Medulla oblongata (tissue), 1 donor: ENCODE results near the gene SLC26A1.

ENCODE experiments used
- DNase-seq: peaks from one replicate; pipeline ENCODE4 v3.0.0-alpha.2; 2015; ENCODE audit errors: extremely low spot score

Gene SLC26A1

DNA sequence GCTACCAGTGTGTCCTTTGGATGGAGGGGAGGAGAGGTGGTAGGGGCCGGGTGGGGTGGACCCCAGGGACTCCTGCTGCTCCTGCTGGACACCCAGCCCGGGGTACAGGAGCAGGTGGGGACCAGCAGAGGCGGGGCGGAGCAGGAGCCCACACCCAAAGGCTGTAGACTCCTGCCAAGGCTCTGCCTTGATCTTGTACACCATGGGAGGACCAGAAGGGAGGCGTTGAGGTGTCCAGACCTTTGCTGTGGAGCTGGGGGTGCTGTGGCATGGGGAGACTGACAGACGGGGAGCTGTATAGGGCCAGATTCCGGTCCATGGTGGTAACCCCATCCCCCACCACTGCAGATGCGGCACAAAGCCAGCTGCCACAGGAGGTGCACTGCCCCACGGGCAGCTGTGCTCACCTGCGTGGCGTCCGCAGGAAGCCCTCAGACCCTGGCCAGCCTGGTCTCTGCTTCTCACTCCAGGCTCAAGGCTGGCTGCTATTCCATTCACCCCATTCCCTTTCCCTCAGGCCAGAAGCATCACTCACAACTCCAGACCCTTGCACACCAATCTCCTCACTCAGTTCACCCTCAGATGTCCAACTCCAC lies 5.0 kb upstream of the SLC26A1 start:
- DNase-seq = no peak

DNA sequence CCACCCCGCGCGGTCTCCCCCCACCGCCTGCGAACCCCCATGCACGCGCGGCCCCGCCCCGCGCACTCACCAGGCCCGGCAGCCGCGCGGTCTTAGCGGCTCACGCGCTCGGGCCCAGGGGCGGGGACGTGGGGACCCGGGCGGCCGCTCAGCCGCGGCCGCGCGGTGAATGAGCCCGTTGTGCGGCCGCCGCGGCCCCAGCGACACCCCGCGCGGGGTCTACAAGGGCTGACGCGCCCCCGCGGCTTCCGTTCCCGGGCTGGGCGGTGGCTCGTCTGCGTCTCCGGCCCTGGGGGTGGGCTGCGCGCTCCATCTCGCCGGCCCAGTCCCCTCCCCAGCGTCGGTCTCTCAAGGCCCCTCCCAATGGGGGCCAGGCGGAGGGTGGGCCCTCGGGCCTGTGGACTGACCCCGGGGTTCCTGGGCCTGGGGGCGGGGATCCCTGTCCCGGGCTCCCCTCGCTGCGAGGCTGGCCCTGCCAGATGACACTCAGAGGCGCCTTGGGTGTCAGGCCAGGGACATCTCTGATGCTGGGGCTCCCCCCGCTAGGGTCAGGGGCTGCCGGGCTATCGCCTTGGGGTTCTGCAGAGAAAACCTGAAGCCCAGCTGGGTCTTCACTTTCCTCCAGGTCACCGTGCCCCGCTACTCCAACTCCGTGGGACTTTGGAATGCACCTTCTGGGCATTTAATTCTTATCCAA lies 4.3 kb upstream of the SLC26A1 start:
- DNase-seq = peak; percentile 71

DNA sequence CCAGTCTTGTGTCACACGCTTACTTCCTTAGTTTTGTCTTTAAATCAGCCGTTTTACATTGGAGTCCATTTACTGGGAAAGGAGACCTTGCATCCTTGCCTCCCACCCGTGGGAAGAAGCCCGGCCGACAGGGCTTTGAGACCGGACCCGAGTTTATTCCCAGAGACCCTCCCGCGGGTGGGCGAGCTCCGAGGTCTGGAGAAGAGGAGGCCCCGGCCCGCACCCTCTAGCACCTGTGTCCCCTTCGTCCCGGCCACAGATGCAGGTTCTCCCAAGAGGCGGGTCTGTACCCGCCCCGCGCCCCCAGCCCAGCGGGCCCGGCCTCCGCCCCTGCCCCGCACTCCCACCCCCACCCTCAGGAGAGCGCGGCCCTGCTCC lies 3.8 kb upstream of the SLC26A1 start:
- DNase-seq = no peak

DNA sequence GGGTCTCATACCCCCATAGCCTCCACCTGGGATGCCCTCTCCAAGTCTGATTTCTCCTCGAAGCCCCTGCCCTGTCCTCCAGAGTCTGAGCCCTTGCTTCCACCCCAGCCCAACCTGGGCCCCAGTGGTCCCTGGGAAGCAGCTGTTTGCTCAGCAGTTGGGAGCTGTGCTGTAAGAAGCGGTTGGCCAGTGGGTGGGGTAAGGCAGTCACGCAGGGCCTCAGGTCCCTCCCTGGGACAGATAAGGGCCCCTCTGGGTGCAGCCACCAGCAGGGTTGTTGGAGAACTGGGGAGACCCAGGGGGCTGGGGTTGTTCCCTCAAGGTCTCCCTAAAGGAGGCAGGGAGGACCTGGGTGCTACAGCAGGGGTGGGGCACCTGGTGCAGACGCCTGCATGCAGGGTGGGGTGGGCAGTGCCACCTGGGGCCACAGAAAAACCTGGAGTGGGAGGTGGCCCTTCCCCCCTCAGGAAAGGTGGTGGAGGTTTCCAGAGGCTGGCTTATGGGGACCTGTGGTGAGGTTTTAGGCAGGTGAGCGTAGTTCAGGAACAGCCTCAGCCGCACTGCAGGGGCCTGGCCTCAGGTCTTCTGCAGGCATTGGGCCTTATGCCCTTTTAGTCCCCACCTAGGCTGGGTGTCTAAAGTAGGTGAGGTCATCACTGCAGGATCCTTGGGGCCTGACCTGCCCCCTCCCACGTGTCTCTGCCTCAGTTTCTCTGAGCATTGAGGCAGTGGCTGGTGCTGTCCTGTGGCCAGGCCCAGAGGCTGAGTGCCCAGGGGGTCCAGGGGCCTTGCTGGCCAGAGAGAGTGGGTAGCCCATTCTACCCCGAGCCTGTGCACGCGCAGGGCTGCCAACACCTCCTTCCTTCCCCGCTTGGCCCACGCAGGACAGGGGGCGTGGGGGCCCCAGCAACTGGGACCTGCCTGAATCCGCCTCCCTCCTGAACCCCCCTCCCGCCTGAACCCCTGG lies 3.1 kb upstream of the SLC26A1 start:
- DNase-seq = no peak

DNA sequence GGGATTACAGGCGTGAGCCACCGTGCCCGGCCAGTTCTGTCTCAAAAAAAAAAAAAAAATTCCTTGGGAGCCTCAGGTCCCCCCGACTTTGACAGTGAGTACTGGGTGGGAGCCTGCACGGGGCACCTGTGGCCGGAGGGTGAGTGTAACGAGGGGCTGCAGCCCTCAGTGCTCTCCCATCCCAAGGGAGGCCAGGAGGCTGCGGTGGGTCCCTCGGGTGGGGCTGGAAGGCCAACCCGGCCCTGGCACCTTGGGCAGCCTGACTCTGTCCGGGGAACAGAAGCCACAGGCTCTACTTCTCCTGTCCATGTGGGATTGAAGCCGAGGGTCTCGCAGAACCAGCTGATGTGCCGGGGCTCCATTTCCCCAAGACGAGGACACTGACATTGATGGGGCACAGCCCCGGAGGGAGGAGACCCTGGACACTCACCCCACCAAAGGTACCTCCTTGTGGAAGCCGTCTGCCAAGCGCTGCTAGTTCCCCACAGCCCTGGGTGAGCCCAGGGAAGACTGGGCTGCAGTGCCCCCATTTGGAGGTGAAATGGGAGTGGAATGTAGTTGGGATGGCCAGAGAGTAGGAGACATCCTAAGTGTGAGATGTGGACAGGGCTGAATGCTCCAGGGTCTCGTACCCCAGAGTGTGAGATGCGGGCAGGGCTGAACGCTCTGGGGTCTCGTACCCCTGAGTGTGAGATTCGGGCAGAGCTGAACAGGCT lies 2.3 kb upstream of the SLC26A1 start:
- DNase-seq = no peak

DNA sequence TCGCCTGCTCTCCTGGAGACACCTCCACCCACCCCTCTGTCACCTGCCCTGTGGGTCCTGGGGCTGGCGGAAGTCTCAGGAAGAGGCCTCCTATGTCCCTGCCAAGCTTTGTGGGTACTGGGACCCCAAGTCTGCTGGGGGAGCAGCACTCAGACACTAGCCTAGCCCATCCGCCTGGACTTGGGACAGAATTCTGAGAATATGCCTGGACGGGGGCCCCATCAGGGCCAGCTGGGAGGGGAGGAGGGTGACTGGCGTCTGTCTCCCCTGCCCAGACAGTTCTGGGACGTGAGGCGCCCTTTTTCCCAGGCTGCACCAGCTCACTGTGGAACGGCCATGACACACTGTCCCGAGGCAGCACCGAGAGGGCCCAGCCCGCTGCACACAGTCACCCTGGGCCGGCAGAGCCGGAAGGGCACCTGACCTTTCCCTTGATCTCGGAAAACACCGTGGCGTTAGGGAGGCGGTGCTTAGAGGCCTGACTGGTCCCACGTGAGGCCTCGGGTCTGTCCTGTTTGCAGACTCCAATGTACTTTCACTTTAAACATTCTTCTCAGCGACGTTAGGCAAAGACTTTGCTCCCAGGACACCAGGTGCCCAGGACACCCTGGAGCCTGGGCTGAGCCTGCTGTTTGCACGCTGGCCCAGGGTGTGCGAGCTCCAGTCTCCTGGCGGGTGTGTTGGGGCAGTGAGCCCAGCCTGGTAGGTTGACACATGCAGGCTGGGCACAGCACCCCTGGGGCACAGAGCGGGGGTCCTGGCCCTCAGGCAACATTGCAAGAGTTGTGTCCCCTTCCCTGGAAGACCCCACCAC lies 700 bp downstream of the SLC26A1 start:
- no peak for DNase-seq

DNA sequence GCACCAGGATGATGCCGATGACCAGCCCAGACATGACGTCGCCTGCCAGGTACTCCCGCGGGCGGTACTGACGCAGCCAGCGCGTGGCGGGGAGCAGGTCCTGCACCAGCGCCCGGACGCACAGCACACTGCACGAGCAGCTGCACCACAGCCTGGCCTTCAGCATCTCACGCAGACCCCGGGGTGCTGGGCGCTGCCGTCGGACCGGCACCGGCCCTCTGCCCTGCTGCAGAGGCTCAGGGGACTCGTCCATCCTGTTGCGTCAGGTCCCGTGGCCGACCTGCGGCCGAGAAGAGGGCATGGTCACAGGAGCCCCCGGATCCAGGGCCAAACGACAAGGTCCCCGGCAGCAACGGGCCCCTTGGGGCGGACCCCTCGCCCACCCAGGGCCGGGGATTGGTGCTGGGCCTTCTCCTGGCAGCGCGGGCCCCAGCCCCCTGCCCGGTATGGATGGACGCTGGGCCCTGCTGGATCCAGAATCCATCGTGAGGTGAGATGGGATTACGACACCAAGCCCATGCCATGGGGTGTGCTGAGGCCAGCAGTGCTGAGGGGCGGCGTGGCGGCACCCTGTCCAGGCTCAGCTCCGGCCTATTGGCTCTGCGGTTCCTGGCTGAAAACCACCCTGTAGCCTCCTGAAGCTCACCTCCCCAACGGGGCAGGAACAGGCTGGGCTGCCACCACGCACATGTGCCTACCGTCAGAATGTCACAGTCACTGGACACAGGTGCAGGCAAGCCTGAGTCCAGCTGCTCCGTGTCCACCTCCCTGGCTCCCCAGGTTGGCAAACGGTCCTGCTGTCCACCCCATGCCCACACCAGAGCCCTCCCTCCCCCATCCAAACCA lies 1.5 kb downstream of the SLC26A1 start:
- DNase-seq = no peak

DNA sequence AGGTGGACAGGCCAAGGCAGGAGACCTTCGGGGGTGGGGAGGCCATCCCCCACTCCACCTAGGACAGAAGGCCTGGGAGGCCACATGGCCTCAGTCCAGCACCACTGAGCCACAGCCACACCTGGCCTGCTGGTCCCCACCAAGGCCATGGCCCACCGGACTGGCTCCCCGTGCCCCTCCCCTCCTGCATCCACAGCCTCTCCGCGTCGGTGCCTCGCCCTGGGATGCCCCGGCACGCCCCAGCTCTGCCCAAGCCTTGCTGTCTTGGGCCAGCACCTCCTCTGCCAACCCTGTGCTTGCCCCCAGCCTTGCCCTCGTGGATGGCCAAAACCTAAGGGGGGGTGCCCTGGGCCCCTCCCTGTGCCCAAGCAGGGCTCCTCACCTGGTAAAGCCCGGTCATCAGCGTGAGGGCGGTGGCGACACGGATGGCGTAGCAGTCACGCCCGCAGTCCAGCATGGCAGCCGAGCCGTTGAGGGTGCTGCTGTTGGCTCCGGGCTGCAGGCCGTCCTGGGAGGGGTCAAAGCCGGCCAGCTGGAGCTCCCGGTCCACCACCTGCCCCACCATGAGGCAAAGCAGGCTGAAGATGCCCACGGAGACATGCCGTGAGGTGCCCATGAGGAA lies 2.3 kb downstream of the SLC26A1 start:
- no peak for DNase-seq

DNA sequence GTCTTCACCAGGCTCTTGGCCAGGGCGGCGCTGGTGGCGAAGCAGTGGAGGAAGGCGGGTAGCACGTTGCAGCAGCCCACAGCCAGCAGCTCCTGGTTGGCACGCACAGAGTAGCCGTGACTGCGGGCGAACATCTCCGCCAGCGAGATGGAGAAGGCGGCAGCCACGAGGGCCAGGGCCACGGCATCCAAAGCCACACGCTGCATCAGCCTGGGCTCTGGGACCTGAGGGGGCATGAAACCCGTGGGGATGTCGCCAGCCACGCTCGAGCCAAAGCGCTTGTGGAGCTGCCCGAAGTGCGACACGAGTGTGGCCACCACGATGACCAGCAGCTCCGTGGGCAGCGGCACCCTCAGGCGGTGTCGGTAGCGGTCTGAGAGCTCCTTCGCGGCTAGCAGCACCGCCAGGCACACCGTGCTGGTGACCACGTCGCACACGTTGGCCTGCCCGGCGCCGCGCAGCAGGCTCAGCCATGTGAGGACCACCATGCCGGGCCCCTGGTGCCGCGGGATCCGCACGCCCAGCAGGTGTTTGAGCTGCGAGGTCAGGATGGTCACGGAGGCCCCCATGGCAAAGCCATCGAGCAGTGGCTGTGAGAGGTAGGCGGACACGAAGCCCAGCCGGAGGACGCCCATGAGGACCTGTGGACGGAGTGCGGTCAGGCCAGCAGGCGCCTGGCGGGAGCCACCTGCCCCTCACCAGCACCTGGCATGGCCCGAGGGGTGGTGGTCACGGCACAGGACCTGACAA lies 3.3 kb downstream of the SLC26A1 start:
- DNase-seq = no peak

DNA sequence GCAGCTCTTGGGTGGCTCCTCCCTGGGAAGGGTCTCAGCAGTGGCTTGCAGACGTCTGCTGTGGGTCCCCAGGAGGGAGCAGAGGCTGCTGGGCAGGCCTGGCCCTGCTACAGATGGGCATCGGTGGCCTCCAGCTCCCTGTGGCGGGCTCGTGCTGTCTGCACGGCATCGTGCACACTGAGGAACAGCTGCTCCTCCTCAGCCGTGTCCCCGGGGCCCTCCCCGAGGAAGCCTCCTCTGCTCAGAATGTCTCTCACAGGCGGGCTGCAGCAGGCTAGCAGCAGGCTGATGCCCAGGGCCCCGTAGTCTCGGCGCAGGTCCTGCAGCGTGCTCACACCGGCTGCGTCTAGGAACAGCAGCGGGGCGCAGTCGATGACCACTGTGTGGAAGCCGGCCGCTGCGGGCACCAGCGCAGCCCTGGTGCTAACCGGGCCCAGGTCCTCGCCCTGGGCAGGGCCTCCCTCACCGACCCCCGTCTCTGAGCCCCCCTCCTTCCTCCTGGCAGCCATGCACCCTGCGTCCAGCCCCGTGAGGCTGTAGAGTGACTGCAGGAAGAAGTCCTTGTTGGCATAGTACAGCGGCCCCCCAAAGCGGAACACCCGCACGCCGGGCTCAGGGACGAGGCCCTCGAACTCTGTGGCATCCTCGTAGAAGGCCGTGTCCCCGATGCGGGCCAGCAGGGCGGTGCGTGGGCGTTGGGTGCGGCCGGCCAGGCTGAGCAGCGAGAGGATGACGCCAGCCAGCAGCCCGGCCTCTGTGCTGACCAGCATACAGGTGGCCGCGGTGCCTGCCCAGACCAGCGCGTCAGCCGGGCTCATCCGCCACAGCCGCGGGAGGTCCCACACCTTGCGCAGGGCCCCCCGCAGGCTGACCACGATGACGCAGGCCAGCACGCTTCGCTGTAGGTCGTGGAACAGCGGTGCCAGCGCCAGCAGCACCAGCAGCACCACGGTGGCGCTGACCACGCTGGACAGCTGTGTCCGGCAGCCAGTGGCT lies 4.2 kb downstream of the SLC26A1 start:
- DNase-seq = no peak

DNA sequence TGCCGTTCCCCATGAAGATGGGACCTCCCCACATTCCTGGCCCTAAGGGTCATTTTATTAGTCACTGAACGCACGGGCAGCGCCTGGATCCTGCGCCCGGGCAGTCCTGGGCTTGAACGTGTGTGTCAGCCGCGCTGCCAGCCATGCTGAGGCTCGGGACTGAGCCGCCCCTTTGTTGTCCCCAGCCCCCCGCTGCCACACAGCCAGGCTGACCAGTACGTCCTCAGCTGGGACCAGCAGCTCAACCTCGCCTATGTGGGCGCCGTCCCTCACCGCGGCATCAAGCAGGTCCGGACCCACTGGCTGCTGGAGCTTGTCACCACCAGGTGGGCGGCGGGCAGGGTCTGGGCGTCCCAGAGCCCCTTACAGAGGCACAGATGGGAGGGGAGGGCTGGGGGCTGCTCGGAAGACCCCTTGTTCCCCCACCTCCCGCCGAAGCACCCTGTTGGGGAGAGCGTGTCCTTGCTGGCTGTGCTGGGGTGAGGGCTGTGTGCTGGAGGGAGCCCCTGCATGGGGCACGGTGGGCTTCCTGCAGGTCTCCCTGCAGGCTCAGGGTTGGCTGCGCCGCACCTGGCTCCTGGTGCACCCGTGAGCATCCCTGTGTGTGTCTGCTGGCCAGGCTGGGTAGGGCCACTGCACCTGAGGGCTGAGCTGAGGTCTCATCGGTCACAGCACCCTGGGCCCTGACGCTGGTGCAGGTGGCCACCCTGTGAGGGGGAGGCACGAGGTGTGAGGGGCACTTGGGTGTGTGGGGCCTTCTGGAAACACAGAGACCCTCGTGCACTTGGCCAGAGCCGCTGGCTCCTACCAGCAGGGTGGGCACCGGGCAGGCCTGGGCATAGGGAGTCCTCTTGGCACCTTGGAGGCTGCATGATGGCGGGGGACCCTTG lies 5.3 kb downstream of the SLC26A1 start:
- DNase-seq = no peak

DNA sequence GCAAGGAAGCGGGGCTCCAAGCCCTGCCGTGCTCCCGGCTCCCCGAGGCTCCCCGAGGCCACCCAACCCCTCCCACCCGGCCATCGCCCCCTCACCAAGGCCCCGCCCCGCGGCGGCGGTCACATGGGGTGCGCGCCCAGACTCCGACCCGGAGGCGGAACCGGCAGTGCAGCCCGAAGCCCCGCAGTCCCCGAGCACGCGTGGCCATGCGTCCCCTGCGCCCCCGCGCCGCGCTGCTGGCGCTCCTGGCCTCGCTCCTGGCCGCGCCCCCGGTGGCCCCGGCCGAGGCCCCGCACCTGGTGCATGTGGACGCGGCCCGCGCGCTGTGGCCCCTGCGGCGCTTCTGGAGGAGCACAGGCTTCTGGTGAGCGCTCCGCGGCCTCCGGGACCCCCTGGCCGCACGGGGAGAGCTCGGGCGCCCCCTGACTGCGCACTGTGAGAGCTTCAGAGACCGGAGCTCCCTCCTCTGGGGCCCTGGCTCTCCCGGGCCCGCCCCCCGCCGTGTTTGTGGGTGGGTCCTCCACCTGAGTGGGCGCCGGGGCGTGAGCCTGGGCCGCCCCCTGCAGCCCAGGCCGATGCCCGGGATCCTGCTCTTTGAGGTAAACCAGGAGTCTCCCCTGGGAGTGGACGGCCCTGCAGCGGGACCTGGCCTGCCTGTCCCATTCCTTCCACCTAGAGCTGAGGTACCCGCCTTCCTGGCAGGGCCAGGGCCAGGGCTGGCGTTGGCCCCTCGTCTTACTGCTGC lies 6.2 kb downstream of the SLC26A1 start, which contains the start of gene IDUA:
IDUA (plus strand) TSS at position 166 of the 745 bp plus-strand sequence; CDS start at position 207, 41 bp downstream.
- peak; percentile 81 for DNase-seq

DNA sequence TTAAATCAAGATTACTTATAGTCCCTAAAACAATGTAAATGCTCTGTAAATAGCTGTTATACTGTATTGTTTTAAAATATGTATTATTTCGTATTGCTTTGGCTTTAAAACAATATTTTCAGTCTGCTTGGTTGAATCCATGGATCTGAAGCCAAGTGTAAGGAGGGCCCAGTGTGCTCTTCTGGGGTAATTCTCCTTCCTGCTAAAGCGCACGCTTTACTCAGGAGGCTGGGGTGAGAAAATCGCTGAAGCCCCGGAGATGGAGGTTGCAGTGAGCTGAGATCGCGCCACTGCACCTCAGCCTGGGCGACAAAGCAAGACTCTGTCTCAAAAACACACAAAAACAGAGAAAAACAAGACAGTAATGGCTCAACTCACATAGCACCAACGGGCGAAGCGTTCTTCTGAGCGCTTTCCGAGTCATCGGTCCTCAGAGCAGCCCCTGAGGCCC lies 6.8 kb downstream of the SLC26A1 start:
- DNase-seq = no peak

DNA sequence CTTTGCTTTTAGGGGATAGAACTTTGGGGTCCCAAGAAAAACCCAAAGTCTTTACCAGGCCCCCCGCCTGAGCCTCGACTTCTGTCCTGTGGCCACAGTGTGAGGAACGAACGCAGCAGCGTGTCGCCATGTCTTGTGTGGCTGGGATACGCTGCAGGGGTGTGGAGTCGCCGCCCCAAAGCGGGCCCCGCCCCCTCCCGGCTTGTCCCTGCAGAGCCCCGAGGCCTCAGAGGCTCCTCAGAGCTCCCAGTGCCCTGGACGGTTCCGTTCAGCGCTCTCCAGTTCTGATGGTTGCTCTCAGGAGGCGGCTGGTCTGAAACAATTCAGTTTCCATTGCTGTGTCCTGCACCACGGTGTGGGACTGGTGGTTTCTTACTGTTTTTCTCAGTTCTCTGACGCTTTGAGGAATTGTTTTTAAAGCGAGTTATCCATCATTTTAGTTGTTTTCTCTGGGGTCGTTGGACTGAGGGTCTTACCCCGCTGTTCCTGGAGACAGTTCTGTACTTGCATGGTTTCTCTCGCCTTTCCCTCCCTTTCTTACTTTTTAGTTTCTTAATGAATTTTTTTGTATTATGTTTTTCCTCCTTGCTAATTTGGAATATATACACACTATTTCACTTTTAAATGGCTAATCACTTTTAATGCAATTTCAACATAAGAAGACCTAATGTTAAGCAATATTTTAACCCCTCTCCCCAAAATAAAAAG lies 7.9 kb downstream of the SLC26A1 start:
- DNase-seq = peak; percentile 25
